GM12801 (cell line): ENCODE results near the gene CFAP61.

ENCODE experiments used
- CTCF ChIP-seq: IDR thresholded peaks from one replicate; pipeline ENCODE4 v1.5.1; 2011; ENCODE audit warnings: control low read depth; ENCODE audit not compliant: insufficient read length; ENCODE audit errors: extremely low read depth

CFAP61 gene

GRCh38 chr20:20136313-20136712, 84.0 kb downstream of the CFAP61 start:
- no peak for TF ChIP-seq CTCF

DNA sequence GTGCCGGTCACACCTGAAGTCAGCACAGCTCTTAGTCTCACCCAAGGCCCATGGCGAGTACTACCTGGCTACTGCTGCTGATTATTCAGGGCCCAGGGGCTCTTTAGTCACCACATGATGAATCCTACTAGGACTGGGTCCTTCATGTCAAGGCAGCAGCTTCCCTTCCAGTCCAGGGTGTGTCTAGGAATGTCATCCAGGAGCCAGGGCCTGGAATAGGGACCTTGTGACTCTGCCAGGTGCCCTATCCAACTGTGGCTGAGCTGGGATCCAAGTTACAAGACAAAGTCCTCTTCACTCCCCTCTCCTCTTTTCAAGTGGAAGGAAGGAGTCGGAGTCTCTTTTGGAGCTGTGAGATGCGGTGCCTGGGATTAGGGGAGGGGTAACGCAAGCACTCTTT, 85.5 kb downstream of the CFAP61 start:
- no peak for TF ChIP-seq CTCF

GRCh38 chr20:20138301-20139064, 86.2 kb downstream of the CFAP61 start:
- no peak for TF ChIP-seq CTCF

DNA sequence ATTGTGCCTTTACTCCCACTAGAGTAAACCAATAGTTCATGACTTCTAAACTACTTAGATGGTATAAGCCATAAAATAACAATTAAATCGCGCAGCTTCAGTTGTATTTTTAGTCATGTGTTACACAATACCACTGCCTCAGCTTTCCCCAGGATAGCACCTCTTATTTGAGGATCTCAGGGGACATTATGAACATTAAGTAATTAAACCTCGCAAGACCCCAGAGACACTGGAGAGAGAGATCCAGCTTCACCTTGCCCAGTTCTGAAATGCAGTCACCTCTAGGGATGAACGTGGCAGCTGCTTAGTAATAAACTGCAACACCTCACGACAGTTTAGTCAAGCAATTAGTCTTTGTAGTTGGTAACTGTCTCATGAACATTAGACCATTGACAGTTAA, 87.1 kb downstream of the CFAP61 start:
- TF ChIP-seq CTCF: no peak

DNA sequence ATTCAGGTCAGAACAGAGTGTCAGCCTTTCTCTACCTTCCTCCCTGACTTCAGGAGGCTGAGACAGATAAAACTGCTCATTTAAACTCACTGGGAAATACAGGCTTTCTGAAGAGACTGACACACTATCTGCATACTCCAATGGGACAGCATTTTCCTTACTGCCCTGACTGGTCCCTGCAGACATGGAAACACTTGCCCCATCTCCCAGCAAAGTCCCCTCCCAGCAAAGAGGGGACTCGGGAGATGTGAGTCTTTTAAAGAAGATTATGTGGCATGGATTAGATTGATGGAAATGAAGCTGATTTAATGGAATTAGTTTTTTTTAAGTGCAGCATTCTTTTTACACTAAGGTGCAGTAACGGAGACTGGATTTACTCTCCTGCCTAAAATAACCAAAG, 90.8 kb downstream of the CFAP61 start:
- TF ChIP-seq CTCF: no peak

DNA sequence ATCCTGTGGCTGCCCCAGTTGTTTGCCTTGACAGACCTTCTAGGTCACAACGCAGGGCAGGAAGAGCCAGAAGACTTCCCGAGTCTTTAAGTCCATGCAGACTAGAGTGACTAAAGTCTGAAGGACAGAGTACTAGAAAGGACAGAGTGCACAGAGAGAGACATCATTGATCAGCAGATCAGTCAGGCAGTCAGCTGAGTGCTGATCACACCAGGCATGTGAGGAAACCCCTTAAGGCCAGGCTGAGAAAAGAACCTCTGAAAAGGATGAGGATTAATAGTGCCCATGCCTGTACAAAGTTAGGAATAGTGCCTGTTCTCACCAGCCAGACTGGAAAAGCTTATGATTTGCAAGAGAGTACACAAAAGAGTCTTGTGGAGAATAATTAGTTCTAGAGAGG, 91.3 kb downstream of the CFAP61 start:
- no peak for TF ChIP-seq CTCF

DNA sequence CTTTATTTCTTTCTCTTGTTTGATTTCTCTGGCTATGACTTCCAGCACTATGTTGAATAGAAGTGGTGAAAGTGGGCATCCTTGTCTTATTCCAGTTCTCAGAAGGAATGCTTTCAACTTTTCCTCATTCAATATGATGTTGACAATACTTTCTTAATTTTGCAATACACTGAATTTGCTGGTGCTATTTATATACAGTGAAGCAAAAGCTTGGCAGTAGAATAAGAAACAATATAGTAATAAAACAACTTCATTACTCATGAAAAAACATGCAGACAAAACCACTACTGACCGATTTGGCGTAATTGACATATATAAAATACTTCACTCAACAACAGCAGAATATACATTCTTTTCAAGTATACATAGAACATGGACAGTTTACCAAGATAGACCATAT, 96.4 kb downstream of the CFAP61 start:
- no peak for TF ChIP-seq CTCF
